ENCODE data around the gene TRIM17.

The TRIM17 gene, protein sequence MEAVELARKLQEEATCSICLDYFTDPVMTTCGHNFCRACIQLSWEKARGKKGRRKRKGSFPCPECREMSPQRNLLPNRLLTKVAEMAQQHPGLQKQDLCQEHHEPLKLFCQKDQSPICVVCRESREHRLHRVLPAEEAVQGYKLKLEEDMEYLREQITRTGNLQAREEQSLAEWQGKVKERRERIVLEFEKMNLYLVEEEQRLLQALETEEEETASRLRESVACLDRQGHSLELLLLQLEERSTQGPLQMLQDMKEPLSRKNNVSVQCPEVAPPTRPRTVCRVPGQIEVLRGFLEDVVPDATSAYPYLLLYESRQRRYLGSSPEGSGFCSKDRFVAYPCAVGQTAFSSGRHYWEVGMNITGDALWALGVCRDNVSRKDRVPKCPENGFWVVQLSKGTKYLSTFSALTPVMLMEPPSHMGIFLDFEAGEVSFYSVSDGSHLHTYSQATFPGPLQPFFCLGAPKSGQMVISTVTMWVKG

DNA sequence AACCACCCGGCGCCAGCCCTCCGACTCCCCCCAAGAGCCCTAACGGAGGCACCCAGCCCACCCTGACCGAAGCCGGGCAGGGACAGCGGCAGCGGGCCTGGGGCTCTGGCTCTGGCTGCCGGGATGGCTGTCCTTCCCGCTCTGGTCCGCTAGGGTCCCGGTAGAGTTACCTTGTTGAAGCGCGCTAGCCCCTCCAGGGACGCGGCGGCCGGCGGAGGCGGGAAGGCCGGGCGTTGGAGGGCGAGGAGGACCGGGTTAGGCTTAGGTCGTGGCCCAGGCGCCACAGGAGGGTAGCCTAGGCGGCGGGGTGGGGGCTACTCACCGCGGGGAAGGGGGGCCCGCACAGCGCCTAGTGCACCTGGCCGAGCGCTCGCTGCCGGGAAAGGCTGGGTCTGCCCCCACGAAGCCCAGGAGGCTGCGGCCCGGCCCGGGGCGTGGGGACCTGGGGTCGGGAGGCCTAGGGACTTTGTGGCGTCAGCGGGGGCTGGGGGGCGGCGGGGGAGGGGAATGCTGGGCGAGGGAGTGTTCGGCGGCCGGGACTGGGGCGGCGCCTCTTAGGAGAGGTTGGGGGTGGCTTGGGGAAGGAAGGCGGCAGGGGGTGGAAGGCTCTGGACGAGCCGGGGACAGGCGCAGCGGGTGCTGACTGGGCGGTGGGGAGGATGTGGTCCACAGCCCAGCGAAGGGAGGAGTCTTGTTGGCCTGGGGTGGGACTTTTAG, at the start of gene TRIM17:
Gene TRIM17, minus strand, starts transcription at position 645 of the 717 bp plus-strand sequence. CDS start 1,789 bp downstream, outside the sequence.
- Histone ChIP-seq H3K4me3 (ENCODE audit: low read depth, low read length) (peak within 1 kb of the TSS; percentile 56), H3K27ac (peak within 1 kb of the TSS; percentile 34), H3K27me3 (ENCODE audit: insufficient read depth, low read depth, severe bottlenecking) (no peaks in the 10 kb centered on the region), H3K36me3 (no peaks in the 10 kb centered on the region), H3K9me3 (ENCODE audit: severe bottlenecking) (no peaks in the 10 kb centered on the region)
- peak; percentile 30; the same call in 1 of the 2 replicates for TF ChIP-seq CTCF (IDR thresholded peaks at IDR 0.05; ENCODE audit: low read depth, low read length)
- peak; percentile 50 for DNase-seq

- no peaks in the 10 kb centered on the region for H3K27me3 ChIP-seq (ENCODE audit: insufficient read depth, low read depth, severe bottlenecking)
- peak; percentile 17 for DNase-seq
- H3K36me3 ChIP-seq: no peaks in the 10 kb centered on the region
- no peaks in the 10 kb centered on the region for H3K9me3 ChIP-seq (ENCODE audit: severe bottlenecking)
- no peak overlapping the region for H3K27ac ChIP-seq
- no peak for TF ChIP-seq CTCF (IDR thresholded peaks at IDR 0.05; ENCODE audit: low read depth, low read length)
- H3K4me3 ChIP-seq (ENCODE audit: low read depth, low read length): no peak overlapping the region
Observed at GRCh38 chr1:228465571-228466146, 49.0 kb upstream of the TRIM17 start.

- Histone ChIP-seq H3K27me3 (ENCODE audit: insufficient read depth, low read depth, severe bottlenecking) (no peaks in the 10 kb centered on the region), H3K27ac (no peak overlapping the region), H3K4me3 (ENCODE audit: low read depth, low read length) (no peak overlapping the region), H3K9me3 (ENCODE audit: severe bottlenecking) (no peaks in the 10 kb centered on the region), H3K36me3 (no peaks in the 10 kb centered on the region)
- no peak for TF ChIP-seq CTCF (IDR thresholded peaks at IDR 0.05; ENCODE audit: low read depth, low read length)
- no peak for DNase-seq
Observed at GRCh38 chr1:228465141-228465540, 48.5 kb upstream of the TRIM17 start.

DNA sequence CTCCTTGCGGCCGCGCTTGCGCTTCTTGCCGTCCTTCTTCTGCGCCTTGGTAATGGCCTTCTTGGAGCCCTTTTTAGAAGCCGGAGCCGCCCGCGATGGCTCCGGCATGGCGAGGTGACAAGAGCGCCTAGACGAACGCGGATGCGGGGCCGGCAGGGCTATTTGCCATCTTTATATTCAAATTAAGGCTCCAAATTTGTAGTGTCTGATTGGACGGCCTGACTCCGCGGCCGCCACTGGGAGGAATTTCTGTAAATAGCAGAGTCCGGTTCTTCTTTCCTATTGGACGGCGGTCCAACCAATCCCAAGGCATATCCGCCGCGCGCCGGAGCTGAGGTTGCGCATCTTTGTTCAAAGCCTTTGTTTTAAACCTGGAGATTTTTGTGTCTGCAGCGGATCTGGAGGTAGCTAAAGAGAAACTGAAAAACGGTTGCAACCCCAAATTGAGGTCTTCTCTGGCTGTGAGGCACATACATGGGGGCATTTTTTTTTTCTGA, 47.9 kb upstream of the TRIM17 start:
- Histone ChIP-seq H3K9me3 (ENCODE audit: severe bottlenecking) (no peaks in the 10 kb centered on the region), H3K36me3 (no peaks in the 10 kb centered on the region), H3K27ac (no peak overlapping the region), H3K4me3 (ENCODE audit: low read depth, low read length) (no peak overlapping the region), H3K27me3 (ENCODE audit: insufficient read depth, low read depth, severe bottlenecking) (no peaks in the 10 kb centered on the region)
- no peak for TF ChIP-seq CTCF (IDR thresholded peaks at IDR 0.05; ENCODE audit: low read depth, low read length)
- DNase-seq: no peak

DNA sequence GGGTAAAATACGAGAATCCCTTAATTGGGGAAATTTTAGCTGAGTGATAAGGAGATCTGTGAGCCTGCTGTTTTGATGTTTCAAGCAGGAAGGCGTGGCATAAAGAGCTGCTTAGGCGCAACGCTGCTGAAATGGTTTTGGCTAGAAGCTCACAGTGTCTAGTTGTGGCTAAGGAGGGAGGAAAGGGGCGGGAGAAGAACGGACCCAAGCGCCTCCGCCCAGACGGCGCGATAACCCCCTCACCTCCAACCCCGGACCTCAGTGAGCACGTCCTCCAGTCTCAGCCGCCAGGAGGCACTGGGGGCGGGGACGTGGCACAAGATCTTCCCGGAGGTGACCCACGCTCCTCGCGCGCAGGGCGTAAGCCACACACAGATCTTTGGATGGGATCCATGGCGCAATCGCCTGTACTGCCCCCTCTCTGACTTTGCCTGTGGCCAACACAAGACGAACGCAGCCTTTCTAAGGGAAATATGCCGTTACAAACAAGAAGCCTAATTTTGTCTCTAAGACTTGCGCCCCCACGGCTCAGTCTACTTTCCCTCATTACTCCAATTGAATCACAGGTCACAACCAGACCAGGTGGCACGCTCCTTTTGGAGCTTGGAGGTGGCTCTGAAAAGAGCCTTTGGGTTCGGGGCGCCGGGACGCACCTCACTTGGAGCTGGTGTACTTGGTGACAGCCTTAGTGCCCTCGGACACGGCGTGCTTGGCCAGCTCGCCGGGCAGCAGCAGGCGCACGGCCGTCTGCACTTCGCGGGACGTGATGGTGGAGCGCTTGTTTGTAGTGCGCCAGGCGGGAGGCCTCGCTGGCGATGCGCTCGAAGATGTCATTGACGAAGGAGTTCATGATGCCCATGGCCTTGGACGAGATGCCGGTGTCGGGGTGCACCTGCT, 47.1 kb upstream of the TRIM17 start:
- no peak for DNase-seq
- H3K4me3 ChIP-seq (ENCODE audit: low read depth, low read length): no peak overlapping the region
- no peaks in the 10 kb centered on the region for H3K36me3 ChIP-seq
- no peak for TF ChIP-seq CTCF (IDR thresholded peaks at IDR 0.05; ENCODE audit: low read depth, low read length)
- H3K27ac ChIP-seq: no peak overlapping the region
- H3K9me3 ChIP-seq (ENCODE audit: severe bottlenecking): no peaks in the 10 kb centered on the region
- no peaks in the 10 kb centered on the region for H3K27me3 ChIP-seq (ENCODE audit: insufficient read depth, low read depth, severe bottlenecking)
